OCI-LY1 (cell line): ENCODE measurements around the gene INPP5B.

Source experiments
- H2AFZ ChIP-seq: fragments of 200-600 bp; sonication (generic), shearing (Covaris generic); 2 replicates; pipeline ENCODE4 v1.6.0; 2014; ENCODE audit warnings: antibody characterized with exemption, mild to moderate bottlenecking, low read length
- H3F3A ChIP-seq: fragments of 200-600 bp; sonication (generic), shearing (Covaris generic); 2 replicates; pipeline ENCODE4 v1.6.0; 2014; ENCODE audit warnings: mild to moderate bottlenecking, antibody characterized with exemption, low read length, moderate library complexity; ENCODE audit not compliant: insufficient read depth
- H3K27ac ChIP-seq: fragments of 200-600 bp; sonication (generic); 2 replicates; pipeline ENCODE4 v1.5.1; 2014; ENCODE audit warnings: low read length, mixed run types, mild to moderate bottlenecking, low read depth; ENCODE audit not compliant: poor library complexity, severe bottlenecking
- H3K27me3 ChIP-seq: fragments of 200-600 bp; sonication (generic); 2 replicates; pipeline ENCODE4 v1.6.0; 2014; ENCODE audit warnings: antibody characterized with exemption, mild to moderate bottlenecking, low read length, moderate library complexity; ENCODE audit not compliant: insufficient read depth
- H3K36me3 ChIP-seq: fragments of 200-600 bp; sonication (generic); 2 replicates; pipeline ENCODE4 v1.6.1; 2014; ENCODE audit warnings: mild to moderate bottlenecking, antibody characterized with exemption, low read length, moderate library complexity, mixed read lengths; ENCODE audit not compliant: insufficient read depth
- H3K4me1 ChIP-seq: fragments of 200-600 bp; sonication (generic); 2 replicates; pipeline ENCODE4 v1.5.1; 2014; ENCODE audit warnings: mild to moderate bottlenecking, low read length, moderate library complexity; ENCODE audit not compliant: insufficient read depth, severe bottlenecking
- H3K4me2 ChIP-seq: fragments of 200-600 bp; sonication (generic), shearing (Covaris generic); 2 replicates; pipeline ENCODE4 v1.6.1; 2014; ENCODE audit warnings: low read length
- H3K4me3 ChIP-seq: fragments of 200-600 bp; sonication (generic); 2 replicates; pipeline ENCODE4 v1.5.1; 2014; ENCODE audit warnings: low read length, low read depth, mild to moderate bottlenecking, mixed read lengths; ENCODE audit not compliant: poor library complexity, severe bottlenecking
- H3K79me2 ChIP-seq: fragments of 200-600 bp; shearing (Covaris generic); 2 replicates; pipeline ENCODE4 v1.6.1; 2016; ENCODE audit warnings: mixed run types, low read length, mixed read lengths; ENCODE audit not compliant: insufficient read depth
- H3K9ac ChIP-seq: fragments of 200-600 bp; sonication (generic), shearing (Covaris generic); 2 replicates; pipeline ENCODE4 v1.6.1; 2014; ENCODE audit warnings: mild to moderate bottlenecking, low read length, mixed read lengths
- H3K9me2 ChIP-seq: fragments of 200-600 bp; sonication (generic), shearing (Covaris generic); 2 replicates; pipeline ENCODE4 v1.6.1; 2014; ENCODE audit warnings: low read depth, mild to moderate bottlenecking, low read length, mixed read lengths
- H3K9me3 ChIP-seq: fragments of 200-600 bp; shearing (Covaris generic); 2 replicates; pipeline ENCODE4 v1.6.1; 2014; ENCODE audit warnings: low read length, mixed read lengths
- H4K20me1 ChIP-seq: fragments of 200-600 bp; sonication (generic), shearing (Covaris generic); 2 replicates; pipeline ENCODE4 v1.6.0; 2016; ENCODE audit warnings: mild to moderate bottlenecking, low read length; ENCODE audit not compliant: insufficient read depth
- EZH2 ChIP-seq: fragments of 200-600 bp; sonication (generic), shearing (Covaris generic); IDR thresholded peaks from 2 replicates; pipeline ENCODE4 v1.8.0; 2017; ENCODE audit warnings: borderline replicate concordance, mixed run types, mild to moderate bottlenecking, antibody characterized with exemption, low read length, moderate library complexity, mixed read lengths
- TF ChIP-seq, protein P1 (sequence below): fragments of 200-600 bp; sonication (generic), shearing (Covaris generic); IDR thresholded peaks from 2 replicates; pipeline ENCODE4 v1.5.1; 2017; ENCODE audit warnings: mild to moderate bottlenecking, antibody characterized with exemption, low read length, moderate library complexity, mixed read lengths

Gene INPP5B

DNA sequence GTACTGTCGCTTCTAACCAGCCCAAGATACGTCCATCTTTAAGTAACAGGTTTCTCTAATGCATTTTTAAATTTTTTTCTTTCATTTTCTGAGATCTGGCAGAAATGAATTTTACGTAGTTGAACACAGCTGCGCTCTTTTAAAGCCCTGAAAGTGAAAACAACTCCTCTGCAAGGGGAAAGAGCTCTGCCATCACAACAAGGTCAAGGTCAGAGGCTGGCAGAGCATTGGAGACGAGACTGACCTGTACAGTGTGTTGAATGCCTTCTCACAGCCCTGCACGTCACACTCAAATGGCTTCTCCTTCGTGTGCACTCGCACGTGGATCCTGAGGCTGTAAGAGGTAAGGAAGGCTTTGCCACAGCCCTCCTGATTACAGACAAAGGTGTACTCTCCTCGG lies 107.2 kb downstream of the INPP5B start:
- Histone ChIP-seq H3K79me2 (no peaks in the 10 kb centered on the region), H2AFZ (no peak overlapping the region), H3K4me2 (no peak overlapping the region), H3K9ac (no peak overlapping the region), H3K9me2 (no peaks in the 10 kb centered on the region), H3K4me3 (no peak overlapping the region), H3K27me3 (no peaks in the 10 kb centered on the region), H4K20me1 (no peaks in the 10 kb centered on the region), H3K36me3 (peaks cover 46% of the 10 kb centered on the region), H3K9me3 (no peaks in the 10 kb centered on the region), H3K27ac (no peak overlapping the region), H3F3A (no peaks in the 10 kb centered on the region), H3K4me1 (no peaks in the 10 kb centered on the region)
- TF ChIP-seq, protein P1, sequence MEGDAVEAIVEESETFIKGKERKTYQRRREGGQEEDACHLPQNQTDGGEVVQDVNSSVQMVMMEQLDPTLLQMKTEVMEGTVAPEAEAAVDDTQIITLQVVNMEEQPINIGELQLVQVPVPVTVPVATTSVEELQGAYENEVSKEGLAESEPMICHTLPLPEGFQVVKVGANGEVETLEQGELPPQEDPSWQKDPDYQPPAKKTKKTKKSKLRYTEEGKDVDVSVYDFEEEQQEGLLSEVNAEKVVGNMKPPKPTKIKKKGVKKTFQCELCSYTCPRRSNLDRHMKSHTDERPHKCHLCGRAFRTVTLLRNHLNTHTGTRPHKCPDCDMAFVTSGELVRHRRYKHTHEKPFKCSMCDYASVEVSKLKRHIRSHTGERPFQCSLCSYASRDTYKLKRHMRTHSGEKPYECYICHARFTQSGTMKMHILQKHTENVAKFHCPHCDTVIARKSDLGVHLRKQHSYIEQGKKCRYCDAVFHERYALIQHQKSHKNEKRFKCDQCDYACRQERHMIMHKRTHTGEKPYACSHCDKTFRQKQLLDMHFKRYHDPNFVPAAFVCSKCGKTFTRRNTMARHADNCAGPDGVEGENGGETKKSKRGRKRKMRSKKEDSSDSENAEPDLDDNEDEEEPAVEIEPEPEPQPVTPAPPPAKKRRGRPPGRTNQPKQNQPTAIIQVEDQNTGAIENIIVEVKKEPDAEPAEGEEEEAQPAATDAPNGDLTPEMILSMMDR: no peak
- TF ChIP-seq EZH2: no peak

DNA sequence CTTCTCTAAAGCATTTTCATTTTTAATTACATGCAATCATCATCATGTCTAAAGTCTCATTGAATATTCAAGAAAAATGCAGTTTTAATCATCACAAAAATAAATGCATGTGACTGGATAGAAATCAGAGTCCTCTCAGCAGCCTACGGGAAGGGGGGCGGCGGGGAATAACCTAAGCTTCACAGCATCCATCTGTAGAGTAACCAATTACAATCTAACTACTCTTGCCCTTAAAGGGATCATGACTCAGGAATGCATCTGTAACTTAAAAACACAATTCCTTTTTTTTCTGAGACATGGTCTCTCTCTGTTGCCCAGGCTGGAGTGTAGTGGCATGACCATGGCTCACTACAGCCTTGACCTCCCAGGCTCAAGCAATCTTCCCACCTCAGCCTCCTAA lies 110.1 kb downstream of the INPP5B start:
- no peaks in the 10 kb centered on the region for H3K9me3 ChIP-seq
- no peaks in the 10 kb centered on the region for H3K9me2 ChIP-seq

DNA sequence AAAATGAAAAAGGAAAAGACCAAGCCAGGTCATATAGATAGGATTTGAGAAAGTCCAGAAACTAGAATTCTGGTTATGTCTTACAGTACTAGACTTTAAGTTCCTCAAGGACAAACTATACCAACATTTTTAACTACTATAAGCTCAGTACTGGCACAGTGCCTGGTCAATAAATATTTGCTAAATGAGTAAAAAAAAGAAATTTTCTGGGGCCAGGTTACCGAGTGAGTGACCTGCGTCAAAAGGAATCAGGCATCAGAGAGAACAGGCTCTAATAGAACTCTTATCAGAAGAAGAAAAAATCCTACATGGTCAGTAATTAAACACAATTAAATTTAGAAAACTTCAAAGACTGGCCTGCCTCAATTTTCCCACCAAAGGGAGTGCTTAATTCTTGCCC lies 115.0 kb downstream of the INPP5B start:
- Histone ChIP-seq H3K9me2 (no peaks in the 10 kb centered on the region), H3F3A (no peaks in the 10 kb centered on the region), H3K4me1 (no peaks in the 10 kb centered on the region), H4K20me1 (no peaks in the 10 kb centered on the region), H3K4me3 (no peak overlapping the region), H3K4me2 (no peak overlapping the region), H3K36me3 (peaks cover 75% of the 10 kb centered on the region), H3K79me2 (no peaks in the 10 kb centered on the region), H2AFZ (no peak overlapping the region), H3K9me3 (no peaks in the 10 kb centered on the region), H3K27ac (no peak overlapping the region), H3K27me3 (no peaks in the 10 kb centered on the region), H3K9ac (no peak overlapping the region)
- TF ChIP-seq EZH2: no peak
- TF ChIP-seq, protein P1: no peak

More for the DNA sequence above, 110.1 kb downstream of the INPP5B start:
- Histone ChIP-seq H3K27ac (no peak overlapping the region), H3K4me3 (no peak overlapping the region), H3K4me2 (no peak overlapping the region), H3K79me2 (no peaks in the 10 kb centered on the region), H3K27me3 (no peaks in the 10 kb centered on the region), H3K4me1 (no peaks in the 10 kb centered on the region), H3K36me3 (peaks cover 63% of the 10 kb centered on the region), H3K9ac (no peak overlapping the region), H2AFZ (no peak overlapping the region), H4K20me1 (no peaks in the 10 kb centered on the region), H3F3A (no peaks in the 10 kb centered on the region)
- TF ChIP-seq, protein P1: no peak
- TF ChIP-seq EZH2: no peak
